HG03103 (cell line): ENCODE data around the gene SMIM9.
"Not testable (repeated sequence)": the region's sequence is repeated elsewhere in the genome, so short reads cannot be mapped to it uniquely, and the experiment has no call there.

Experiments used
- ATAC-seq: cut with Tn5 transposase; IDR thresholded peaks from one replicate; pipeline ENCODE4 v1.9.1; 2021; ENCODE audit warnings: low read depth; ENCODE audit not compliant: unreplicated experiment

SMIM9 gene

DNA sequence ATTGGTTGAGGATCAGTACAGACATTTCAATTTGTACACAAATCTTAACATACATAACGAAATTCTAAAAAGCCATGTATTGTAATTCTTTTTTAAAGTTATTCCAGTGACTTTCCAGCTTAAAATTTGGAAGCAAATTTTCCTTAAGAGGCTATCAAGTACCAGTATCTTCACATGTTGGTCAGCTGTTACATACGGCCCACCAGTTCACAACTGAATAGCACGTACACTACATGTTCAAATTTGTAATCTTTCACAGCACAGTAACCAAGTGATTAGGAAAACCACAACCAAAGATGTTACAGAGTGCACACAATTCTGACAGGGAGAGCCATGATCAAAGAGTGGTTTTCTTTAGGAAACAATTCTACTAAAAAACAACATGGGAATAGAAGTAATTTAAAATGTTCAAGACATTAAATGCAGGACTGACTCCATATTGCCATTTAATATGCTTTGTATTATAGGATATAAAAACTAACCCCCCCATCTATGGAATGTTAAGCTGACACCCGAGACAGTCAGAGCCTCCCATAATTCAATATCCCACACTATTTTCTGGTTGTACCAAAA lies 18.1 kb downstream of the SMIM9 start:
- ATAC-seq: not testable (repeated sequence)

DNA sequence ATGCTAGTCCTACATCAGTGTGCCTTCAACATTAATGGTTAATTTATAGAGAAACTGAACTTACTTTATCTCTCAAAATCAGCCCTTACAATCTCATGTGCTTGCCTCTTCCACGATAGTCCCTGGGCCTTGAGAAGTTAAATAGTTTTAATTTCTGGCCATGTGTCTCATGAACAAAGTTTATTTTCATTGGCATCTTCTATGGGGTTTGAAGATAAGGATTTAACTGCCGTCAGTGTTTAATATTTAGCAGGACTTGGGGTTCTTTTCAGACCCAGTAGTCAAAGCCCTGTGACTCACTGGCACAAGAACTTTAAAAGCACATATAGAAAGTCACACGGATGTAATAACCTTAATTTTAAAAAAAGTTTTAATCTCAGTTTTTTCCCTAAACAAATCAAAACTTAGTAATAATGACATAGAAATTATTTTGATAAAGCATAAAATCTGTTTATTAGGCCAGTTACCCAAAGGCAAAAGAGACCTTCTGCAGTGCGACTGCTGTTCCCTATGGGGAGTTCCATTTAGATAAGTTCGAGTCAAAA lies 19.1 kb downstream of the SMIM9 start:
- no peak for ATAC-seq

DNA sequence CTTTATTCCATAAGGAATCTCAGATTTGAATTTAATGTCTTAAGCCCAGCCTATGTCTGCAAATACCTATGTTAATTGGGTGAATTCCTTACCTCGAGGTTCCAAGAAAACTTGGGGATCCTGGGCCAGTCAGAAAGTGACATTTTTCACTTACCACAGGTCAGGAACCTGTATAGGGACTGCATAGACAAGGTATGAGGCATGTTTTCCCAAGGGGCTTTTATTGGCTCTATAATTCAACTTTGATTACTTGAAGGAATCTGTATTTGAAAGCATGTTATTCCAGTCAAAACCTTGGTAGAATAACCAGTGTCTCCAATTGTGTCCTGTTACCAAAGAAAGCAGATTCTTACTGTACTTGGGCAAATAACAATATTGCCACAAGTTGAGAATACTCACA lies 20.7 kb downstream of the SMIM9 start:
- no peak for ATAC-seq

DNA sequence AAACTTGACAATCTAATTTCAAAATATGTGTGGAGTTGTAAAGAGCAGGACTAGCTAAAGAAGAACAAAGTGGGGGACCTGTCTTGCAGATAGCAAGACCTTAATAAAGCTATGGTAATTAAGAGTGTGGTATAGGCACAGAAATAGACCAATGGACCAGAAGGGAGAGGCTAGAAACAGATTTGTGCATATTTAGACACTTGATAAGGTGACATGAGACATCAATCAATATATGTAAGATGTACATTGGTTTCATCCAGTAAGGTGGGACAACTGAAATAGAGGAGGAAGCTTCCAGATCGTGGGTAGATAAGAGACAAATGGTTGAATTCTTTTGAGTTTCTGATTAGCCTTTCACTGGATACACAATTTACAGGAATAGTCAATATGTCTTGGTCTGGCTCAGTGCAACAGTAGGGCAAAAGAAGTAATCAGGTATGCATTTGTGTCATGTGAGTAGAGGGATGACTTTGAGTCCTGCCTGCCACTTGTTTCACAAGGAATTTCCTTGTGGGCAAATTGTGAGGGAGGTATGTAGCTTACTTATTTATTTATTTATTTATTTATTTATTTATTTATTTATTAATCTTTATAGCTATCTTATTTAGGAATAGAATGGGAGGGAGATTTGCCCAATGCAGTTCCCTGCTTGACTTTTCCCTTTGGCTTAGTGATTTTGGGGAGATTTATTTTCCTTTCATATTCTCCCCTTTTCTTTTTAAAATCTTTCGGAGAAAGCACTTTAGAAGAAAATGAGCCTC lies 21.9 kb downstream of the SMIM9 start:
- ATAC-seq: no peak

GRCh38 chrX:154809939-154810665 lies 24.4 kb downstream of the SMIM9 start:
- no peak for ATAC-seq

DNA sequence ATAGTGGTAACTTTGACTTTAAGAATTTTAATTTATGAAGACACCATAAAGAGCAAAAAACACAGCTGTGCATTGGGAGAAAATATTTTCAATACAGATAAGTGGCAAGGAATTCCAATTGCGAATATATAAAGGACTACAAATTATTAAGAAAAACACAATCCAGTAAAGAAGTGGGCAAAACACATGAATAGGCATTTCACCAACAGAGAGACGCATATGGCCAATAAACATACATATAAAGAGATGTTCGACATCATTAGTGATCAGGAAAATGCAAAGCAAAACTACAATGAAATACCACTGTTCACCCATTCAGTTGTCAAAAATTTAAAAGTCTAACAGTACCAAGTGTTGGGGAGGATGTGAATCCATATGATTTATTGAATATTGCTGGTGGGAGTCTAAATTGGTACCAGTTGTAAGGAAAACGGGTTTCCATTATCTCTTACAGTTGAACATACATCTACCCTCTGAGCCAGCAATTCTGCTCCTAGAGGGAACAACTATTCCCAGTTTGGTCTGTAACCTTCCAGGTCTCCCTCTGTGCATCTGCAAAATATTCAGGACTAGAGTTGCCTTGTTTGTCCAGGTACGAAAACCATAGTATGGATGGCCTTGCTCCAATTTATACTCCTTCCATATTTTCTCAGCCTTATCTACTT lies 27.5 kb downstream of the SMIM9 start:
- no peak for ATAC-seq

DNA sequence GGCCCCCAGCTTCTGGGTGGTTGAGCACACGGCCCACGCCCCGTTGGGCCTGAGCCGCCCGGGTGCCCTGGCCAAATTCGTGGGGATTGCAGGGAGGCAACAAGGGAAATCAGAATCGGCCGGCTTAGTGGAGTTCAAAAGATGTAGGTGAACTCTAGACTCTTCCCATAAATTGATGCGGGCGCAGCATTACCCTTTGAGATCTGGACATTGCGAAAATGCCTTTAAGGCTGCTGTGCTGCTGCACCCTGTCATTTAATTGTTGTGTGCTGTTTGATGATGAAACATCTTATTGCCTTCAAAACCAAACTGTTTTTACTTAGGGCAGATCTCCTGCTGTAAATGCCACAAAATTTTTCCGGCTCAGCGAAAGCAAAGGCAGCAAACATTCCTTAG lies 28.8 kb downstream of the SMIM9 start:
- ATAC-seq: no peak

DNA sequence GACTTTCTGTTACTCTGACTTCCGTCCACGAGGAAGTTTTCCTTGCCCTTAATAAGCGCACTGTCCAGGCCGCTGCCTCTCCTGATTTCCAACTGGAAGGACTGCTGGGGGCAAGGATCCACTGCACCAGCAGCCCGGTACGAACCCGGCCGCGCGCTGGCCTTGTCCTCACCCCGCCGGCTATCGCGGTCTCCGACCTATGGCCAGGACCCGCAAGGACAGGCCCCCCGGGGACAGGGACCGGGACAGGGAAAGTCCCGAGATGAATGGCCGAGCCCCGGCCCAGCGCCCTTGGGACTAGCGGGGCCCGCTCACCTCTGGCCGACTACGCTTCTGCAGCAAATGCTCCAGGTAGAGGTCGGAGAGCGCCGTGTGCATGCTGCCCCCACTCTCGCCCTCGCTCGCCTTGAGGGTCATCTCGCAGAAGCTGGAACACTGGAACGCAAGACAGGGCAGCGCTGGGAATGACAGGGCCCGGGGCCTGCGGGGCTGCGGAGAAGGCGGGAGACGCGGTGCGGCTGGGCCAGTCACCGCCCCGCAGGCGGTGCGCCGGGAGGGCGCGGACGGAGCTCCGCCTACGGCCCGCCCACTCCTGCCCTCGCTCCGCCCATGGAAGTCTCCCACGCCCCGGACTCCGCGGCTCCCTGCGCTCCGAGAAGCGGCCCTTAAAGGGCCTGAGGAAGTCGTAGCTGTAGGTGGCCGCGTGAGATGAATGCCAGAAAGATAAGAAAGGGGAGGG lies 29.3 kb downstream of the SMIM9 start, which contains the start of gene MPP1:
MPP1 (minus strand) TSS at position 529 of the 739 bp plus-strand sequence; CDS start at position 417, 112 bp downstream.
- ATAC-seq: peak; percentile 90

DNA sequence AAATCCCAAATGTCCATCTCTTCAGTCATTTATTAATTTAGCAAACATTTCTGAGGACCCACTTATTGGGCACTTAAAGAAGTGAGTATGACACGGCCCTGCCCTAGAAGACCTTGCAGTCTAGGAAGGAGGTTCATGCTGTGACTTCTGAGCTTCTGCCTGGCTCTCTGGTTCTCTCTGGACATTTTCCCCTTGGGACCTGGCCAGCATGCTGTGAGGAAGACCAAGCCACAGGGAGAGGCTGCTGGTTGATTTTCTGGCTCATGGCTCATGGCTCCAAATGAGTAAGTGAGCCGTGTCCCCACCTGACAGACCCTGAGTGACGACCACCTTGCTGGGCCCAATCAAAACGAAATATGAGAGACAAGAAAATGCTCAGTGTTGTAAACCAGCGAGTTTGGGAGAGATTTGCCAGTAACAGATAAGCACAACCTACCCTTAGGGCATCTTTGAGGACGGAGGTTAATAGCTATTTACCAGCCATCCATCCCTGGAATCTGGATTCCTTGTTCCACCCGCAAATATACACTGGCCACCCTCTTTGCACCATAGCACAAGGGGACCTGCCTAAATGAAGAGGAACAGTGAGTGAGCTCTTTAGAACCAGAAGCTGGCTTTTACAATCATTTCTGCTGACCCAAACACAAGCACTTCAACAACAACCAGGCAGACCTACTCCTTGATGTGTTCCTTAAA lies 30.1 kb downstream of the SMIM9 start:
- ATAC-seq: no peak

- ATAC-seq: no peak
Measured at GRCh38 chrX:154802947-154803346, 31.5 kb downstream of the SMIM9 start.

DNA sequence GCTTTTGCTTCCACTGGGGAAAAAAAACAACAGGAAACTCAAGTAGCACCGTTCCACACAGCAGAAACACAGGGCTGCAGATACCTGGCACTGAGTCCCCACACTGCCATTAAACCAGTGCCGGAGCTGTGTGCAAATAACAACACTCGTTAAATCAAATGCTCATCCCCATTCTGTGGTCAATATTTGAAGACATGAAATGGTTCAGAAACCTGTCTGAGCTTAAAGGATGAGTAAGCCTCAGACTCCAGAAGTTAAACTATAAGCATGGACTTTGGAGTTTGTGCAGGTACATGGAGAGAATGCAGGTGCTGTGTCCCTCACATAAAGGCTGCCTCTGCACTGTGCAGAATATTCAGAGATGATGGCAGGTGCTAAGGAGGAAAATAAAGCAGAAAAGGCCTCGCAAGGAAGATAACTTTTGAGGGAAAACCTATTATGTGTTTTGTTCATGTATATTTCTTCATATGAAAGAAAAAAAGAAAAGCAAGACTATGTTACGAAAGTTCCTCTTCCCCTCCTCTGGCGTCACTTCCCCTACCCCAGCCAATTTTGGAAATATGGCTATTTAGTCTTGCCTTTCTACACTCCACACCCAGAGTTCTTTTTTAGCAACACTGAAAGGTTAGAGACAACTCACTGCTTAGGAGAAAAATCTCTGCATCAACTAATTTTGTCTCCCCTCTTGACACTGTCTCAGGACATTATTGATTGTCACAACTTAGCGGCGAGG lies 33.8 kb downstream of the SMIM9 start:
- no peak for ATAC-seq

GRCh38 chrX:154799556-154800348 lies 34.7 kb downstream of the SMIM9 start:
- no peak for ATAC-seq

DNA sequence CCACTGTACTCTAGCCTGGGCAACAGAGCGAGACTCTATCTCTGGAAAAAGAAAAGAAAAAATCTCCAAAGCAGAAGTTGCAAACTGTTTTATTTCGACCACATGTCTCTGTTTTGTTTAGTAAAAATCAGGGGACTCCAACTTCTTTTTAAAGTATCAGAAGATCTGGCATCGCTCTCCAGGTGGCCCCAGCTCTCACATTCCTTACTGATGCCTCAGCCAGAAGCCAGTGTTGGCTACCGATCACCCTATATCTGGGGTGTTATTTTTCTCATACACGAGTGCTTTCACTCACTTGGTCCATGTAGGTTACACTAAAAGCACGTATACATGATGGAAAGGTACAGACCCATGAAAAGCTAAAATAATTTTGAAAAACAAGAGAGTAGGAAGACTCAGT lies 37.5 kb downstream of the SMIM9 start:
- no peak for ATAC-seq

GRCh38 chrX:154795016-154795415 lies 39.4 kb downstream of the SMIM9 start:
- no peak for ATAC-seq

GRCh38 chrX:154793084-154793795 lies 41.2 kb downstream of the SMIM9 start:
- no peak for ATAC-seq

DNA sequence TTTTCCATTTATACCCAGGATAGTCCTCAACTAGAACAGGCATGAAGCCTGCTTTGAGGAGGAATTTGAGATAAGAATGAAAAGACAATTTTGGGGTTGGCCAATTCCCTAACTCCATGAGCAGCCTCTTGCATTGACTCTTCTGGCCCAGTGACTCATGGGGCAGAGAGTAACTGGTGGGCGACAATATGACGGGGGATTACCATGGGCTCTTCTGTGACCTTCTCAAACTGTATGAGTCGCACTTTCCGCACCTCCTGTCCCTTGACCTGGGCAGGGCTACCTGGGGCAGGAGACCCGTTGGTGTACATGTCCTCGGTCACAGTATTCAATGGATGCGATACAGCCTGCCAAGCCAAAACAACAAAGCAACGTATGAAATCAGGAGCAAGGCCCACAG lies 42.5 kb downstream of the SMIM9 start:
- no peak for ATAC-seq

DNA sequence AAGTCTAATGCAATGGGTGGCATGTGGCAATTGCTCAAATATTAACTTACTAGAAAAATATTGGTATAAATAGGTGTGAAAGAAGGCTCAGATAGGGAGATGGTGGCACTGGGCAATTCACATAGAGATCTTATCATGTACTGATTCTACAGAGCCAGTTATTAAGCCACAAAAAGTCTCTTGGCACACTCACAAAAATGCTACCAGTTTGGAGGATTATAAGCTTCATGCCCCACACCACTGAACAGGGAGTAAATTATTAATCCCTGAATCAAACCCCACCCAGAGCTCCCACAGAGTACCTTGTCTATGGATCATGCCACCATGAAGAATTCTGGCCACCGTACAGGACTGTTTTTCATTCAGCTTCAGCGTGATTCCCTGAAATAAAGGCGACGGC lies 43.0 kb downstream of the SMIM9 start:
- ATAC-seq: no peak

DNA sequence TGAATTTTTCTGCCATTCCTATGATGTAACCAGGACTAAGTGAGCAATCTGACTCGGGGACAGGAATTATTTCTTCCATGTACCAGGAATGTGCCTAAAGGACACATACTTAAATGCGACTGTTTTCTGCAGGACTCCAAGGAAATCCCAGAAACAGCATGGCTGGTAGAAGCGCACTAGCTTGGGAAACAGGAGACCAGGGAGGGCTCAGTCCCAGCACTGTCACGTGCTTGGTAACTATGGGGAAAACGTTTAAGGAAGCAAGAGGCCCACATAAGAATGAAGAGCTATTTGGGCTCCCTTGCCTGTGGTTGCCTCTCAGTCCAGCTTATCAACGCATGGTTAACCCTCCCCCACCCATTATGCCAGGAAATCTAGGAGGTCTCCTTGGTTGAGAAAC lies 48.7 kb downstream of the SMIM9 start:
- no peak for ATAC-seq
